ENCODE measurements around the gene SIX1. TPM values are rescaled to one million over a fixed set of nuclear protein-coding genes. Genes with fewer than 3 reads are reported as not detected.

Gene SIX1
- total and polyA plus RNA-seq, 2 of the 4 experiments (the other 2 are of a cell fraction) = 7.7 to 15.0 TPM

DNA sequence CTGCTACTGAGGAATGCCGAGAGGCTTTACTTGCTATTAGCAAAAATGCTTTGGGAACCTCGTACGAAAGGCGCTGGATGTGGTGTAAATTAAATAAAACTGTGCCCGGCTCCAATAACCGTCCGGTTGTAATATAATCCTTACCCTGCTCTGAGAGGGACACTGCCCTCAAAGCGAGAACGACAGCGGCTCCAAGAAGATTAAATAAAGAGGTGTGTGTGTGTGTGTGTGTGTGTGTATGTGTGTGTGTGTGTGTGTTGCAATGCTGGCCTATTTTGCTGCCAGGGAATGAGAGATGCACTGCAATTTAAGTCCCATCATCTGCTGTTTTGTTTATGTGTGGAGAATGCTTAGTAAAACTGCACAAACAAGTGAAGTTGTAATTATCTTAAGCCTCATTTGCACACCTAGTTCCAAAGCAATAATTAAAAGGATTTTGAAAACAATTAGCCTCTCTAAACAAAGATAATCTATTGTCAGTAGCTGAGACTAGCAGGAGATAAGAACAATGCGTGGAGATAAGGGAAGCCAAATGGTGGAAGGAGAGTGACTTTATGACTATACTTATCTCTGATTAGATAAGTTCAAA, 1.2 kb upstream of the SIX1 start:
- POLR2A ChIA-PET (ENCODE audit: unreplicated experiment) = interaction anchor here (1.0 kb wide), 1 partner anchor 604 kb away, joined by 6 read pairs; no protein-coding TSS in a partner anchor
- H2AK9ac ChIP-seq (replicated peaks; ENCODE audit: low read depth, low read length, poor library complexity) = peak overlapping the region; percentile 58
- BruUV-seq (replicated peaks) = no TSS peak
- DNase-seq (peak; percentile 34), ATAC-seq (ENCODE audit: low read depth) (no peak)
- H3K9me3 ChIP-seq (ENCODE audit: control insufficient read depth, insufficient read depth, low read length) = no peaks in the 10 kb centered on the region
- H3K36me3 ChIP-seq (ENCODE audit: control insufficient read depth, insufficient read depth, low read length) = peaks cover 10% of the 10 kb centered on the region; the same call in 1 of the 2 replicates
- H3K27me3 ChIP-seq (ENCODE audit: control insufficient read depth, insufficient read depth, low read length) = no peaks in the 10 kb centered on the region; the same call in 1 of the 2 replicates
- H4K91ac ChIP-seq (ENCODE audit: insufficient read depth, low read depth, low read length) = peak overlapping the region; percentile 43
- H4K8ac ChIP-seq (ENCODE audit: low read depth in 2 of 2, low read length in 2 of 2) = peak overlapping the region; percentile 33 to 55; a peak in 3 of 4 replicates
- H3K4ac ChIP-seq (ENCODE audit: low read depth, low read length) = peak overlapping the region; percentile 13
- peak overlapping the region; percentile 14 for H2BK5ac ChIP-seq (ENCODE audit: low read depth, low read length, poor library complexity, severe bottlenecking)
- 0 out of 2 replicates have a peak, but pooled peaks cover 2% of the 10 kb centered on the region for H3K9me1 ChIP-seq (ENCODE audit: insufficient read depth, low read length)
- peak overlapping the region; percentile 46 for H3K27ac ChIP-seq (ENCODE audit: insufficient read depth, low read length)
- H3K18ac ChIP-seq (ENCODE audit: low read depth, low read length) = no peak overlapping the region; the same call in 1 of the 2 replicates
- H2BK120ac ChIP-seq (ENCODE audit: low read depth, low read length) = peak overlapping the region; percentile 61
- 17% methylated on average over 9 of the region's 11 CpGs; no CpG with 5 or more reads in 1 of the 2 experiments for WGBS, 2 experiments (ENCODE audit: extremely low coverage in 2 of 2, insufficient read length in 1 of 2)
- H3K23ac ChIP-seq (ENCODE audit: low read depth, low read length) = peak overlapping the region; percentile 57
- dilution Hi-C loops (cut with HindIII; ENCODE audit: low sequenced_read_pairs, unreplicated experiment) (no loop called here), in situ Hi-C loops (cut with MboI; ENCODE audit: low sequenced_read_pairs) (no loop called here), intact Hi-C loops (cut with micrococcal nuclease) (no loop called here)
- H3K4me2 ChIP-seq (ENCODE audit: low read depth, low read length) = peak overlapping the region; percentile 85
- peak overlapping the region; percentile 74 for H3K4me3 ChIP-seq (ENCODE audit: insufficient read depth, low read depth, low read length)
- no peak overlapping the region; the same call in 1 of the 2 replicates for H2AK5ac ChIP-seq (ENCODE audit: low read depth, low read length)
- peaks cover 10% of the 10 kb centered on the region for H3K4me1 ChIP-seq (ENCODE audit: control insufficient read depth, insufficient read depth, low read length)
- H3K14ac ChIP-seq (replicated peaks; ENCODE audit: low read depth, low read length) = peak overlapping the region; percentile 72
- peaks cover 0 to 21% of the 10 kb centered on the region in 2 experiments; a peak in 1 of 4 replicates for H3K79me1 ChIP-seq (ENCODE audit: low read depth in 1 of 2, low read length in 2 of 2)
- peak overlapping the region; percentile 39 for H3K56ac ChIP-seq (ENCODE audit: extremely low read depth, insufficient read depth, low read length)
- CTCF ChIA-PET = no interaction called here
- peak overlapping the region; percentile 59 for H3K9ac ChIP-seq (ENCODE audit: low read depth, low read length)
- H4K20me1 ChIP-seq (ENCODE audit: insufficient read depth, low read length) = peaks cover 31% of the 10 kb centered on the region
- no peak overlapping the region for H4K5ac ChIP-seq (ENCODE audit: low read depth, low read length)
- H2AFZ ChIP-seq (replicated peaks; ENCODE audit: low read length, poor library complexity) = peak overlapping the region; percentile 71
- TF ChIP-seq, protein P1, sequence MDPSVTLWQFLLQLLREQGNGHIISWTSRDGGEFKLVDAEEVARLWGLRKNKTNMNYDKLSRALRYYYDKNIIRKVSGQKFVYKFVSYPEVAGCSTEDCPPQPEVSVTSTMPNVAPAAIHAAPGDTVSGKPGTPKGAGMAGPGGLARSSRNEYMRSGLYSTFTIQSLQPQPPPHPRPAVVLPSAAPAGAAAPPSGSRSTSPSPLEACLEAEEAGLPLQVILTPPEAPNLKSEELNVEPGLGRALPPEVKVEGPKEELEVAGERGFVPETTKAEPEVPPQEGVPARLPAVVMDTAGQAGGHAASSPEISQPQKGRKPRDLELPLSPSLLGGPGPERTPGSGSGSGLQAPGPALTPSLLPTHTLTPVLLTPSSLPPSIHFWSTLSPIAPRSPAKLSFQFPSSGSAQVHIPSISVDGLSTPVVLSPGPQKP (IDR thresholded peaks at IDR 0.05; ENCODE audit: borderline replicate concordance, low read depth, low read length) = no peak
- peak; percentile 72 for TF ChIP-seq CEBPB (IDR thresholded peaks at IDR 0.05; ENCODE audit: low read depth, low read length)
- no peak for TF ChIP-seq FOS (IDR thresholded peaks at IDR 0.05; ENCODE audit: low read depth, low read length)
- TF ChIP-seq POLR2A (IDR thresholded peaks at IDR 0.05; ENCODE audit: low read depth, low read length) = no peak
- peak overlapping the region; percentile 42; the same call in 1 of the 3 replicates for H2BK15ac ChIP-seq (ENCODE audit: low read depth, low read length)
- peak overlapping the region; percentile 44; the same call in 1 of the 2 replicates for H2BK20ac ChIP-seq (ENCODE audit: low read depth, low read length)
